Measurements from ENCODE around the gene ADAMTS16.

The ADAMTS16 gene

DNA sequence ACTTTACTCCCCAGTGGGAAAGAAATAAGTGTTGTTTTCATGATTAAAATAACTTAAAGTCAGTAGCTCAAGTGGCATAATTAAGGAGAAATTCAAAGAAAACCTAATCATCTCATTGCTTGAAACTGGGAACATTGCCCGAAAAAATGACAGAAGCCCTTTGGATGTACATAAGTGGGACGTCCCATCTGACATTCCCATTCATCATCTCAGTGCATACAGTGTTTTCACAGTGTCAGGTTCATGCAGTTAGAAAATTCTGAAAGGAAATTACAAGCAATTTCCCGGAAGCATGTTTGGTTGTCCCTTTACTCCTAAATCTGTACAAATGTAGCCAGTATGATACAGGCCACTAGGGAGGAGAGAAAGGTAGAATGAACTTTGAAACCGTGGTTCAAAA lies 95.6 kb downstream of the ADAMTS16 start:
- no peak for DNase-seq

- DNase-seq, result no peak
These were observed 99.1 kb downstream of the ADAMTS16 start for GRCh38 chr5:5239191-5239590.

DNA sequence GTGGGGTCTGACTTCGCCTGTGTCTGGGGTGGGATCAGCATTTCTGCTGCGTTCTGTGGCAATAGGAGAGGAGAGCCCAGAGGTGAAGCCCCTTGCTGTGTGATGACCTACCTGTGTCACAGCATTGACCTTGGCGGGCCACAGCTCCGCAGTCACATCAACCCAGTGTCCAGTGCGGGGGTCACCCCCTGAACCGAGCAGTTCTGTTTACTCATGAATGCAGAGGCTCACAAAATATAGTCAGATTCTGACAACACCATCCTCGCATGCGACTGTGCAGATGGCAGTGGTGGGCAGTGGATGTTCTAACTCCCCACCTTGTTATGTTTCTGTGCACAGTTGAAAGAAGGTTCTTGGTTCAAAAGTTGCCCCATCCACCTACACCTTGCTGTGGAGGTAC lies 100.1 kb downstream of the ADAMTS16 start:
- DNase-seq, result no peak

GRCh38 chr5:5242056-5242455 lies 101.9 kb downstream of the ADAMTS16 start:
- DNase-seq, result no peak

DNA sequence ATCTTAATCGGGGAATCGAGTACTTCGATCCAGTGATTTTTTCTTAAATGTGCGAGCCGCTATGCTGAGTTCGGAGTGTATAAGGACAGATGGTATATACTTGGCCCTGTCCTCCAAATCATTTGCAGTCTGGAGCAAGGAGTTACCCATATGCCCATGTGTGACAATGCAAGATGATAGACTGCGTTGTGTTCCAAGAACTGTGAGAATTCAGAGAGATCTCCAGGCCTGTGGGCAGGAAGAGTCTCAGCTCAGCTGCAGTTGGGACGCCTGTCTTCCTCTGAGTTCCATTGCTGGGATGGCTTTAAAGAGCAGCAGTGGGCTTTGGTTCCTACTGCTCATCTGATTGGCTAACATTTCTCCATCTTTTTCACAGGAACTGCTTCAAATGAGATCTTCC lies 106.6 kb downstream of the ADAMTS16 start:
- no peak for DNase-seq

- DNase-seq, result no peak
These were observed 110.6 kb downstream of the ADAMTS16 start for GRCh38 chr5:5250758-5251157.

DNA sequence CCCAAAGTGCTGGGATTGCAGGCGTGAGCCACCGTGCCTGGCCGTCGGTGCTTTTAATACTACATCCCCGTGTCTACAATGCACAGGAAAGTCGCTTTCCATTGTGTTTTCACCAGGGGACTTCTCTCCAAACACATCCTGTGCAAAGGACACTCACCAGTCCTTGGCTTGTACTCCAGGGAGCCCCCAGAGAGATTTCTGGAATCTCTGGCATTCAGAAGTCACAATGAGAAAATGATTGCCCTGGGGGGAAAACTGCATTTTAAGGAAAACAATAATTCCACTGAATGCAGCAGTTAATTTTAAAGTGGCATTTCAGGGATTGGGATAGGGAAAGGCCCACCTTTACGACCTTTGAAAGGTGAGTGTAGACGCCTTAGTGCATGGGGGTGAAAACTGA lies 112.0 kb downstream of the ADAMTS16 start:
- DNase-seq, result no peak

DNA sequence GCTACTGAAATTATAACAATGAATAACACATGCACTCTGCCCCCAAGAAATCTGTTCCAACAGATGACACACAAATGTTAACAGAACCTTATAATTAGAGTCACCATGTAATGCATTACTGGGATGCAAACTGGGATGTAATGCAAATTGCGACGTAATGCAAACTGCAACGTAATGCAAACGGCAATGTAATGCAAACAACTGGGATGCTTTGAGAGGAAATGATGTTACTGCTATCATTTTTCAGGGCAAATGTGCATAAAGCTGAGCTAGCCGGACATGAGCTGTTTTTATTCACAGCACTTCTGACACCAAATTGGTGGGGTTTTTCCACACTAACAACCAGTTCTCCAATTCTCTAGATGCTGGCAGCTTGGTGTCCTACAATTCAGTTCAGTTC lies 117.2 kb downstream of the ADAMTS16 start:
- no peak for DNase-seq

GRCh38 chr5:5258564-5258963 lies 118.4 kb downstream of the ADAMTS16 start:
- DNase-seq, result no peak

DNA sequence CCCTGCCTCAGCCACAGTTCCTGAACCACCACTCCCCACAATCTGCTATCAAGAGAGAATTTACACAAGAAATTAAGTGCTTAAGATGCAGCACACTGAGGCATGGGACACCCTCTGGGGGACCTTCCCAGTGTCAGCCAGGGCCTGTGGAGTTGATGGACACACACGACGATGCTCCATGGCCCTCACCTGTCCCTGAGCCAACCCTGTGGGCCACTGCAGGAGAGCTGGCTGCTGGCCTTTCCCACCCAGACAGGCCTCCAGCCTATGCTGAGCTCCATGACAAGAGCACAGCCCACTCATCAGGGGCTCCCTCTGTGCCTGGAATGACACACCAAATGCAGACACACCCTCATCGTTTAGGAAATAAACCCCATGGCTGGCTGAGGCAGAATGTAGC lies 124.6 kb downstream of the ADAMTS16 start:
- DNase-seq, result no peak

DNA sequence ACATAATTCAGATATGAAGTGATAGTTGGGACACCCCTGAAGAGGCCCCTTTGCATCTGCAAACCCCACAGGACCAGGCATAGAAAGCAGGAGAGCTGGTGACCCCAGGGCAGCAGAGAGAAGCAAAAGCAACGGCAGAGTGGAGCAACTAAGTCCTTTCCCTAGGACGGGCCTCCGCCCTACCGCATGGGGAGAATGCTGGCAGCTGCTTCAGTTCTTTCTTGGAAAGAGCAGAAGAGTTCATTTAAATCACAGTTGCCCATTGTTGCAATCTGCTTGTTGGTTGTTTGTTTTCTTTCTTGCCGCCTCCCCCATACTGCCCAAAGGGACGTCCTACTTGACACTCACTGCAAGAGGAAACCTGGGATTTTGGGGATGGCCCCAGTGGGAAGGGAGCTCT lies 126.2 kb downstream of the ADAMTS16 start:
- DNase-seq, result no peak

- DNase-seq, result no peak
These were observed 130.0 kb downstream of the ADAMTS16 start for GRCh38 chr5:5270161-5270560.

GRCh38 chr5:5270958-5271785 lies 131.0 kb downstream of the ADAMTS16 start:
- DNase-seq, result no peak

- no peak for DNase-seq
These were observed 131.7 kb downstream of the ADAMTS16 start for GRCh38 chr5:5271786-5272321.

DNA sequence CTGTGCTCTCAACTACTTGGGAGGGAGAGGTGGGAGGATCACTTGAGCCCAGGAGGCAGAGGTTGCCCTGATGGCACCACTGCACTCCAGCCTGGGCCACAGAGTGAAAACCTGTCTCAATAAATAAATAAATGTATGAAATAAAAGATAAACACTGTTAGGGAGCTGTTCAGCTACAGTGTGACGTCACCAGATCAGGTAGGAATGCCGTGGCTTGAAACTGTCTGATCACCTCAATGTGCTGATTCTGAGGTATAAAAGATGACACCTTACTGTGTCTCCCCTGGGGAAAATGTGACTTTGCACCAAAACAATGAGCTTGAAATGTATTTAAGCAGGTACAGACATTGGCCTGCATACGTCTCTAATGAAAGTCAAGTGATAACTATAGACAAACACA lies 133.3 kb downstream of the ADAMTS16 start:
- no peak for DNase-seq

DNA sequence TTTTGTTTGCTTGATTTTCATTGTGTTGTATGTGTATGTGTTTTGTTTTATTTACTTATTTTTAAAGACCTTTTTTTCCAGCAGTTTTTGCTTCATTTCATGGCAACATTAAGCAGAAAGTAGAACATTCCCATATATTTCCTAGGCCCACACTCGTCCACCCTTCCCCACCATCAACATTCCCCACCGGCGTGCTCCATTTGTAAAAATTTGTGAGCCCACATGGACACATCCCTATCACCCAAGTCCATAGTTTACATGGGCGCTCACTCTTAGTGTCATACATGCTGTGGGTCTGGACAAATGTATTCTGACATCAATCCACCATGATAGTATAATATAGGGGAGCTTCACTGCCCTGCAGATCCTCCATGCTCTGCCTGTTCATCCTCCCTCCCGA lies 133.8 kb downstream of the ADAMTS16 start:
- no peak for DNase-seq

DNA sequence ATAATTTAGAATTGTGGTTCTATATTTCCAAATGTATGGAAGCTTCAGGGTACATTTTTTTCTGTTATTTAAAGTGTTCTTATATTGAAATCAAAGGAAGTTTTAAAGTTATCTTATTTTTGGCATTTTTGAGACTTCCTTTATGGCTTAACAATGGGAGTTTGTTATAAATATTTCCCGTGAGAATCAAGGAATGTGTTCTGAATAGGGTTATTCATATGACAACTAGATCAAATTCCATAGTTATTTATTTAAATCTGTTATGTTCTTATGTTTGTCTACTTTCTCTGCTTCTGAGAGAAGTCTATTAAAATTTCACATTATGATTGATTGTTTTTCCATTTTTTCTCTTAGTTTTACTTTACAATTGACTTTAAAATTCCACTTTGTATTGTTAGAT lies 135.1 kb downstream of the ADAMTS16 start:
- no peak for DNase-seq

DNA sequence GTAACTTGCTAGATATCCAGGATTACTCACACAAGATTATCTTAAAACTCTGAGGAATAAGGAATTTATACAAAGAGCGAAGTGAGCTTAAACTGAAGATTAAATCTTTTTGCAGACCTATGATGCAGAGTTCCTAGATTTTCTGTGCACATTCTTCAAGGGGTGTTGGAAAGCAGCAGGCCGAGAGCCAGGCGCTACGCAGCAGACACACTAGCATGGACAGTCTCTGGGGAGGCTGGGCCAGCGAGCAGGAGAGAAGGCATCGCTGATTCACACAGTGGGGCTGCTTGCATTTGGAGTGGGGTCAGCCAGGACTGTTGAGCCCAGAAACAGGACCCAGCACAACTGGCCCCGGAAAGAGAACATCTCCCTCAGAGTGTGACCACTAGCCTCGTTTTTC lies 136.3 kb downstream of the ADAMTS16 start:
- no peak for DNase-seq

DNA sequence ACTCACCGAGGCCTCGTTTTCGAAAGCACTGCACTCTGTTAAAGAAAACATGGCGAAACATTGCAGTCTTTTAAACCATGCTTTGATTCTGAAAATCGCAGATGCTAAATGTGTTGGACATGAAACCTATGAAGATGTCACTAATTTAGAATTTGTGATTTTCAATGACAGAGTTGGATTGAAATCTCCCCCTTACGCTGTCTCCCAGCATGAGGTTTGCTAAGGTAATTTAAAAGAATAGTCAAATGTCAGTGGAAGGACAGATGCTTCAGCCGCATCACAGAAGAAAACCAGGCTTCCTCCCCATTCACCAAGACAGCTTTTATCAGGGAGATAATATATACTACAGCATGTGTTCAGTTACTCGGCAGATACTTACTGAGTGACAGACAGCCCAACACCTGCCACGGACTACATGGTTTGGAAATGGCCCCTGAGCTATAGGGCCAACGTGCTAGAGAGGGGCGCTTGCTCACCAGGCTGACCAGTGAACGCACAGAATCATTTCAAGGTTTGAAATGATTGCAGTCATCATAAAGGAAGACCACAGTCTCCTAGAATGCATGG lies 136.9 kb downstream of the ADAMTS16 start:
- no peak for DNase-seq

DNA sequence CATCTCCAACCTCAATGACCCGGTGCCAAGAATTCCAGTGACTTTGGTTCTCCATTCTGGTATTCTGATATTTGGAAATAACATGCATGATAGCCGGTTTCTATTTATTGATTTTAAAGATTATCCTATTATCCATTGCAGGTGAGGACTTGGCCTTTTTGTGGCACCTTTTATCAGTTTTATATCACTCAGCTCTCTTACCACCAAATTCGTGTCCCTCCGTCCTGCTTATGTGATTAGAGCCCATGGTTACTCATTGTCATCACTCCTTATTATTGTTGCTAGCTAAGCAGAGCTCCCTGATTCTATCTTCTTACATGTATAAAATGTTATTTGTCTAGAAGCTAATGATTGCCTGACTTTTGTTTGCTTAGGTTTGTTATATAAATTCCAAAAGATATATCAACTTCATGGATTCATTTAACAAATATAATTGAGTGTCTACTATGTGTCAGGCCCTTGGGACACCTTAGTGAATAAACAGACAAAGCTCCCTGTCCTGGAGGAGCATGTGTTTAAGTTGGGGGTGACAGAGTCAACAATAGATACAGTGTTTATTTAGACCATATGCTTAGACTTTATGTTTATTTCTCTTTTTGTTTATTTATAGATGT lies 138.2 kb downstream of the ADAMTS16 start:
- no peak for DNase-seq

DNA sequence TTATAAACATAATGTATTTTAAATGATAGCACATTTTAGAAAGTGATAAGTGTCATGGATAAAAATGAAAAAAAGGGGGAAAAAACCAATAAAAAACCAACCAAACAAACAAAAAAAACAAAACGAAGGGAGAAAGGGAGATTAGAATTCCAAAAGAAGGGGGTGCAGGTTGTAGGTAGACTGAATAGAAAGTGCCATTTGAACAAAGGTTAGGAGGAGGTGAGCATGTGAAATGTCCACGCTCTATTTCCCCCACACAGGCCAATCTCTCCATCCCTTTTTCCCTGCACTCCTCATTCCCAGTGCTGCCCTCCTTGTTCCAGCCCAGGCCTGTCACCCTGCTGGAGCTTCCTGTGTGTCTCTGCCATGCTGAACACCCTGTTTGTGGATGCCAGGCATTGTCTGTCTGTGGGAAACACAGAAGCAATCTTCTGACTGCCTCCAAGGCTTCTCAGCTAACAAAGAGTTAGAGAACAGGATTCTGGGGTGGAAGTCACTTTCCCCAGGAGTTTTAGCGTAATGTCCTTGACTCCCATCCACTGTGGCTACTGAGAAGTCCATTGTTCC lies 138.8 kb downstream of the ADAMTS16 start:
- no peak for DNase-seq

GRCh38 chr5:5285906-5286305 lies 145.8 kb downstream of the ADAMTS16 start:
- no peak for DNase-seq

DNA sequence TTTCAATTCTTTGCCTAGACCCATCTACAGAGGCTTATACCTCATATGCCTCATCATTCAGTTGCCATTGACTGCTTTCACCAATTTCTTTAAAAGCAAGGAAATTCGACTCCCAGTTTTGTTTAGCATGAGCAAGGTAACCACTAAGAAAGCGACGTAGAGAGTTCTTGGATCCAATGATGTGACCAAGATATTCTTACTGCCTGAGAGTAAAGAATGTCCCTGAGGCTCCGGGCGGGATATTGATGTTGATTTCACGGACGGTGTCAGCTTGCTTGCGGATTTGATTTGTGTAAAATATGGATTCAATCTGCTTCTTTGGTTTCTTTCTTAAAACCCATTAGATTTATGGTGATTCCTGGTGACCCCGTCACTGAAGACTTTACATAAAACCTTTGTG lies 147.3 kb downstream of the ADAMTS16 start:
- DNase-seq, result no peak

DNA sequence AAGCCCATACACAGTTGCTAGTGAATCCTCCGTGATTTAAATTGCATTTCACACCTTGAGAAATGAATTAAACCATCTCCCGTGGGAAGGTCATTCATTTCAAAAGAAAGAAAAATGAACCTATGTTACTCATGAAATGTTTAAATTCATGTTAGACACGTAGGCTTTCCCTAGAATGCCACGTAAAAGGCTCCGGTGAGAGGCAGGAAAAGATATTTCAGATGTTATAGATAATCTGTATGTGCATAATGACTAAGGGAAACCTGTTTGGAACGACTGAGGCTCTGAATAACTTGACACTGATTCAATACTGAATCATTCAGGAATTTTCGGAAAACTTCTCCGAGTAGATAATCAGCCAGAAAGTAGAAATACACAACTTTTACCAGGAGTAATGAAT lies 148.1 kb downstream of the ADAMTS16 start:
- no peak for DNase-seq
